ENCODE measurements around the gene ADAMTS17.
"Not testable (repeated sequence)": the region's sequence is repeated elsewhere in the genome, so short reads cannot be mapped to it uniquely, and the experiment has no call there.

ADAMTS17 gene

GRCh38 chr15:99983171-99983885, 358.4 kb downstream of the ADAMTS17 start:
- no peak for DNase-seq

DNA sequence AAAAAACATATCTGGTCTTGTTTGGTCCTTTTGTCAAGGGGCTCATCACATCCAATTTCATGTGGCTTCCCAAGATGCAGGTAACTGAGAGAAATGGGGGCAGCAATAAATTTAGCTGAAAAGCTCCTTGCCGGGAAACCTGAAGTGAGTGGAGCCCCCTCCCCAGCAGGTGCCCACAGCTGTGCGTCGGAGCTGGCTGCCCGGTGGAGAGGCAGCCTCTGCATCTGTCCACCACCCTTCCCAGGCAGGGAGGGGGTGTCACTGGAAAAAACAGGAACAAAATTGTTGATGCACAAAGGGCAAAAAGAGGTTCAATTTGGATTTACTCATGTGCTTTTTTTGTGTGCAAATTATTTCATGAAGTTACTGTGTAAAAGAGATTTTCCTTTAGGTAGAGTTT, 359.1 kb downstream of the ADAMTS17 start:
- no peak for DNase-seq

DNA sequence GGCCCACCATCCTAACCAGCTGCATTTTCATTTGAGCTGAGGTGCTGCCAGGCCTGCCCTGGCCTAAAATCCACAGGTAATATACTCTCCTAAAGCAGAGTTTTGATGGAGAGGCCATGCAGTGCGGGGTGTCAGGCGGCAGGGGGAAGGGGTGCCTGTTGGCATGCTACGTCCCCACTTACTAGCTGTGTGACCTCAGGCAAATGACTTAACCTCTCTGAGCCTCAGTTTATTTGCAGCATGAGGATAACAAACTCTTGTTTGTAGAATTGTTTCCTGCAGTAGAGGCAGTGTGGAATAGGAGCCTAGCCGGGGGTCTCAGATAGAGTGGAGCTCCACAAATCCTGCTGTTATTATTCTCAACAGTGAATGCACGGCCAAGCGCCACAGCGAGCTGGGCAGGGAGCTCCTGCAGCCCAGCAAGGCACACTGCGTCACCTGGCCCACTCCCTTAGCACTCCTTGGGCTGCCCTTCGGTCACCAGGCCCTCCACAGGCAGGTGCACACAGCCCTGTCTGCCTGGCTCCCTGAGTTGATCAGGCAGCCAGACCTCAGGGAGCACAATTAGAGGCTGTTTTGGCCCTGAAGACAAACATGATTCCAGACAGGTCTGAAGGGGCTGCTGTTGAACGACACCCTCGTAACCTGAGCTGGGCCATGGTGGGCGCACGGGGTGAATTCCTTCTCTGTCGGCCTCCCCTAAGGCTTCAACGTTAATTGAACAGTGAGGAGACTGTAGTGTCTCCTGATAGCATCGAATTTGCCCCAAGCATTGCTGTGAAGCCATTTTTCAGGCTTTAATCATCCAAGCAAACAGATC, 359.7 kb downstream of the ADAMTS17 start:
- no peak for DNase-seq

GRCh38 chr15:99981191-99981647, 360.6 kb downstream of the ADAMTS17 start:
- DNase-seq: no peak

GRCh38 chr15:99980752-99981151, 361.0 kb downstream of the ADAMTS17 start:
- no peak for DNase-seq

- DNase-seq: not testable (repeated sequence)
These were observed 361.9 kb downstream of the ADAMTS17 start for GRCh38 chr15:99979886-99980285.

- no peak for DNase-seq
These were observed 362.4 kb downstream of the ADAMTS17 start for GRCh38 chr15:99979371-99979770.

- DNase-seq: no peak
These were observed 363.3 kb downstream of the ADAMTS17 start for GRCh38 chr15:99978426-99978825.

- DNase-seq: no peak
These were observed 363.8 kb downstream of the ADAMTS17 start for GRCh38 chr15:99977929-99978328.

DNA sequence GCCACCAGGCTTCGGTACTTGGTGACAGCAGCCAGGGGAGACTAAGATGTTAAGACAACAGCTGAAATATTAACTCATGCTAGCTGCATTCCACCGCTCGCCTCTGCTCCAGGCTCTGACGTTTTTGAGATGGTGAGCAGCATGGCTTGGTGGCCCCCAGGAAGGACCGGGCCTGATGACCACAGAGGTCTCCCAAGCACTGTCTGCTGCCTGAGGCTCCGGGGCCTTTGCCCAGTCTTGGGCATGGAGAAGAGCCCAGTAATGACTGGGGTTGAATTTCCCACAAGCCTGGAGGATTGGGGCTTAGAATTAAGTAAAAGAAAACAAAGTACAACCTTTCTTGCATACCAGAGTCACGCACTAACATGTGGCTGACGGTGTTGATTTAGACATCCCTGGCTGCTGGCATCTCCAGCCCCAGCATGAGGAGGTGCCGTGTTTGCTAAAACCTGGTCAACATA, 364.9 kb downstream of the ADAMTS17 start:
- no peak for DNase-seq

- DNase-seq: no peak
These were observed 365.8 kb downstream of the ADAMTS17 start for GRCh38 chr15:99976000-99976399.

GRCh38 chr15:99974246-99974645, 367.5 kb downstream of the ADAMTS17 start:
- DNase-seq: no peak

DNA sequence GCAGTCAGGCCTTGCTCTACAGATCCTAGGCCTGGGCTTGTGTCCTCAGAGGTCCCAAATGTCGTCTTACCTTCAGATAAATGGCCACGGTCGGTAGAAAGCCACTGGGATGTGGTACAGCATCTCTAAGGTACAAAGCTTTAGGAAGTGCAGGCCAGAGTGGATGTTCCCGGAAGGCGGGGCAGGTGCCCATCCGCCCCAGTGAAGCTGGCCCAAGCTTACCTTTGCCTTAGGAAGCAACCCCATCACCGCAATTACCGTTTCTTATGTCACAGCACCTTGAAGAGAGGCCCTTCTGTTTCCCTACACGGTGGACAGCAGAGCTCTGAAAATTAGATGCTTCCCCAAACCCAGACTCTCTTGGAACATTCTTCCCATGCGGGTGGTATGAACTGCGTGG, 368.4 kb downstream of the ADAMTS17 start:
- no peak for DNase-seq

- DNase-seq: no peak
These were observed 370.8 kb downstream of the ADAMTS17 start for GRCh38 chr15:99970891-99971430.

DNA sequence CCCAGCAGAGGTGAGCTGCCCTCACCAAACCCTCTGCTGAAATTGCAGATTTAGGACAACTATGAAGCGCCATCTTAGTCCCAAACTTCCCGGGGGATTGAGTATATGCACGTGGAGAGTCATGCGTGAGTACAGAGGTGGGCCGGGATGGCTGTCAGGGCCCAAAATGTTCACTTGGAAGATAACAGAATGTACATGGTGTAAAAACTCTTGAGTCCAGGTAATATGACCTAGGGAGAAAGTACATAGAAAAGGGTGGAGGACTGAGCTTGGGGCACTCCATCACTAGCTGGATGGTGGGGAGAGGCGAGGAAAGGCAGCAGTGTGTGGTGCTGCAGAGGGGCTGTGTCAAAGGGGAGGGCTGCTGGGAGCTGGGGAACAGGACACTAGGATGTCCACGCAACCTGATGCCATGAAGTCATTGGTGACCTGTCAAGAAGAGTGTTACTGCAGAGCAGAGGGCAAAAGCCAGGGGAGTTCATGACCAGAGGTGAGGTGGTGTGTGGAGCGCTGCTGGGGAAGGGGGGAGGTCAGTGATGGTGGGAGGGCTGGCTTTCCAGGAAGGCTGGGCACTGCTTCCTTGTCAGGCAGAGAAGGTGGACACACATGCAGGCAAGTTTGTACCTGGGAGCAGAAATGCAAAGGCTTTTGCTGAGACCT, 372.4 kb downstream of the ADAMTS17 start:
- DNase-seq: no peak

GRCh38 chr15:99967841-99968371, 373.9 kb downstream of the ADAMTS17 start:
- DNase-seq: no peak

DNA sequence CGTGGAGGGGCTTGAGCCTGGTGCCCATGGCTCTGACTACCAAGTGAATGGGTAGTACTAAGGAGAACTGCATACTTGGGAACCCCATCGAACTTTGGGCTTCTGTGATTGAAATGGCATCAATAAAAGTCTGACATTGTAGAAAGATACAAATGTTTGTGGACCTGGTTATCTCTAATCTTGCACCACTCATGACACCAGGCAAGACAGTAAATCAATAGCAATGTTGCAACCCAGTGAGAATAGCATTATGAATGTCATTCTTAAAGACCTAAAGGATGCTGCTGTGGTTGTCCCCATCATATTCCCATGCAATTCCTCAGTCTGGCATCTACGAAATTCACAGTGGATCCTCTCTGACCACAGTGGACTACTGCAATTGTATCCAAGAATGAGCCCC, 375.0 kb downstream of the ADAMTS17 start:
- DNase-seq: no peak

GRCh38 chr15:99965376-99965775, 376.4 kb downstream of the ADAMTS17 start:
- DNase-seq: no peak

DNA sequence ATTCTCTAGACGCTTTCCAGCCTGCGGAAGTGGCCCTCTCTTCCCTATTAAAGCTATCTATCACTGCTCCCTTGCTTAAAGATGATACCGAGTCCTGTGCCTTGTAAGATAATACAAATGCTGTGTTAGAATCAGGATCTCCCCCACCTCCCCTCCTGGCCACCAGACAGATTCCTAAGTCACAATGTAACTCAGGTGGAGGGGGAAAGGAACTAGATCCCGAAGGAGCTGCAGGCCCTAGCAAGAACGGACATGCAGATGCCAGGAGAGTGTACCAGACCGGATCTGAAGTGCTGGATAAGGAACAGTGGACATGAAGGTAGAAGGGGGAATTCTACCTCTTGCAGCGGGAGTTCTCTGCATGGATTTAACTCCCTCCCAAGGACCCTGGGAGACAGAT, 377.8 kb downstream of the ADAMTS17 start:
- DNase-seq: no peak

DNA sequence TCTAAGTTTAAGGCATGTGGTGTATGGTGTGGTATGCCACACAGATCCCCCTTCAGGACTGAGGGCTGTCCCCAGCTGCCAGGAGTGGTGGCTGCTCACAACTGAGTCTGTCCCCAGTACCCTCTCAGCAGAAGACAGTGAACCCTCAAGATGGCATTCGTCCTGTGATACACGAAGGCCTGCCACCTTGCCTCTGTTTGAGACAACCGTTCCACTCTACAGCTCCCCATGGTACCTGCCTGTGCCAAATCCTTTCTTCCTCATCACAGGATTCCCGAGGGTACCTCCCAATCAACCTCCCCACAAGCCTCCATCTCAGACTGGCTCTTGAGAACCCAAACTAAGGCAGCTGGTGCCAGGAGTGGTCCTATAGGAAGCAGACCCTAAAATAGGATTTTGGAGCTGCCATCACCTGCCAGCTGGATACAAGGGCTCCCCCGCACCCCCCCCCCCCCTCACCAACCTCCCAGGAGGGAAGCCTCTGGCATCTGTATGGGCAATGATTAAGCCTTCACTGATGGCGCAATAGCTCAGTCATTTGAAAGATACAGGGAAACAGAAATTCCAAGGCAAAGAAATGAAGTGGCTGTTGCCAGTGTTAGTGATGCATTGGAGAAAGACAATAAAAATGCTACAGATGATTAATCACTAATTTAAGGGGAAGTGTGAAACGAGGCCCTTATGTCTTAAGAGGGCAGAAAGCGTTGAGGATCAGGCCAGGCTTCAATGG, 378.5 kb downstream of the ADAMTS17 start:
- DNase-seq: no peak

DNA sequence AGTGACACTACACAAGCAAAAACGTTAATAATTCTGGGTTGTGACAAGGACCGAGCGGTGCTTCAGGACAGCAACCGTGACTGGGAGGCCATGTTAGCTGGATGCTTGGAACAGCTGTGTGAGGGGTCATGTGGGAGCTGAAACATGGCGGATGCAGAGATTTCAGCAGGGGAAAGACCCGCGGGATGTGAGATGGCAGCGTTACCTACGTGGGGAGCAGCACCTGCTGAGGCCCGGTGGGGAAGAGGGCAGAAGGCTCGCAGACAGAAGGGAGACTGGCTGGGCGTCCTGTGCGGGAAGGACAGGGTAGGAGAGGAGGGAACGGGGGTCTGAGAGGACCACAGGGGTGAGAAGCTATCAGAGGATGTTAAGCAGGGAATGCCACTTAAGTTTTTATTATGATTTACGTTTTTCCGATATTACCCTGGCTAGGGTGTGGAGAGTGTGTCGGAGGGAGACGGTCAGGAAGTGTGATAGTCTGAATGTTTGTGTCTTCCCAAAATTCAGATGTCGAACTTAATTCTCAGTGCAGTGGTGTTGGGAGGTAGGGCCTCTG, 379.7 kb downstream of the ADAMTS17 start:
- no peak for DNase-seq

- no peak for DNase-seq
These were observed 380.7 kb downstream of the ADAMTS17 start for GRCh38 chr15:99961011-99961441.

Data from activated naive CD4-positive, alpha-beta T cell treated with anti-CD3 and anti-CD28 coated beads, Interleukin-2, amount 50 U/mL, for 16 hours (primary cell).